Nasal cavity respiratory epithelium epithelial cell of viscerocranial mucosa (primary cell): Measurements from ENCODE around the gene HOXA6. TPM values are rescaled to one million over a fixed set of nuclear protein-coding genes. Genes with fewer than 3 reads are reported as not detected.

Experiments used
- total RNA-seq: library from RNA; depleted of rRNA; stranded (reverse); fragments of >200 nt; gene quantifications from 2 replicates; pipeline ENCODE4 v1.2.3, GENCODE V29; 2014

Gene HOXA6
- total RNA-seq: not detected in 2 replicates

DNA sequence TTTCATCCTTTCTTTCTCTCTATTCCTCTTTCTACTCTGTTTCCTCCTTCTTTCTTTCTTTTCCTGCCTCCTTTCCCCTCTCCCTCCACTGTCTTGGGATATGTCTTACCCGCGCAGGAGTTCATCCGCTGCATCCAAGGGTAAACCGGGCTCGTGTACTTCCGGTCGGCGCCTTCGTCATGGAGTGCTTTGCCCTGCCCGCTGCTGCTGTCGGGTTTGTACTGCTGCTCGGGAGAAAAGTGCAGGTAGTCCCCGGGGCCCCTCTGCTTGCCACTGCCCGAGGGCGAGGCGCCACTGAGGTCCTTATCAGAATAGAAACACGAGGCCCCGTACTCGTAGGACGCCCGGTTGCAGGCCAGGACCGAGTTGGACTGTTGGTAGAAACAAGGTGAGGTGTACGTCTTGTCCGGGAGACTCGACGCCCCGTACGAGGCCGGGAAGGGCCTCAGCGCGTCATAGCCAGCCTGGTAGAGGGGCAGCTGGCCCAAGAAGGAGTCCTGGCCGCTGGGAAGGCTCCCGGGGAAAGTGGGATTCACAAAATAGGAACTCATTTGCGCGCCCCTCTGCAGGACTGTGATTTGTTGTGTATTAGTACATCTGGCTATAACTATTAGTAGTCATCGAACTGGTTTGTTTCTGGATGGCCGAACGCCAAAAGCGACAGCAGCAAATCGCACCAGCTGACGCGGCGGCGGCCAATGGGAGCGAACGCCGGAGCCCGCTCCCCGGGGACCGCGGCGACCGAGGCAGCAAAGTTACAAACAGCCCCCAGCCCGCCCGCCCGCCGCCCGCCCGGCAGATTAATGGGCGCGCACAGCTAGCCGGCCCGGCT, at the start of gene HOXA6:
Gene HOXA6, minus strand, starts transcription at position 576 of the 832 bp plus-strand sequence. Its CDS starts 25 bp downstream, at position 551.

DNA sequence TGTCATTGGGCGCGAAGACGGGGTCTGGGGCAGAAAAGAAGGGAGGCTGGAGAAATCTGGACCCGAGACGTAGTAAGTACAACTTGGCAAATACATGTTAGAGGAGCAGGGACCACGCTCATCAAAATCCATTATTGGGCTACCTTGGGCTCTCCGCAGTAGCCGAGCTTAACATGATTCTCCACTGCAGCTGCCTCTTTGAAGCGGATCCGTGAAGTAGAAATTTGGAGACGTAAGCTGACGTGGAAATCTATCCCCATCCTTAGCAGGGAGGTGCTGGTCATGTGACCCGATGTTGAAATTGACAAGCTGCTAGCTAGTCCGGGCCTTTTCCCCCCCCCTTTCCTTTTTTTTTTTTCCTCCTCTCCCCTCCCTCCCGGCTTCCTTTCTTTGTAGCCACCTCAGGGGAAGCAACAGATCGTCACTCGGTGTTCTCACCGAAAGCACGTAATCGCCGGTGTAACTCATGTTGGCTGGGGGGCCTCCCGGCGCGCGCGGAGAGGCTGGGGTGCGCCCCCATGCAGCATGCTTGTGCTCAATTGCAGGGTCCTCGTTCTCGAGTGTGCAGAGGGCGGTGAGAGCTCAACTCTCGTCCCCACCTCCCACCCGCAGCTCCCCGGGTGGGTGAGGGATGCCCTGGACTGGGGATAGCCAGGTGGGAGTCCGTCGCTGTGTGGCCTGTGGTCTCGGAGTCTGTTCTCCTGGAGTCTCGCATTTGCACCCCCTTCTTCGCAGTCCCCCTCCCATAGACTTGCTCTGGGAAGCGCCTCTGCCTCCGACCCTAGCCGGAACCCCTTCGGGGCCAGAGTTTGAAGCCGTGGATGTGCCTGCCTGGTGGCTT, 37.7 kb upstream of the HOXA6 start, which contains the start of gene HOXA11:
Gene HOXA11, minus strand, starts transcription at position 220 of the 841 bp plus-strand sequence. Its CDS starts 88 bp downstream, at position 132.

DNA sequence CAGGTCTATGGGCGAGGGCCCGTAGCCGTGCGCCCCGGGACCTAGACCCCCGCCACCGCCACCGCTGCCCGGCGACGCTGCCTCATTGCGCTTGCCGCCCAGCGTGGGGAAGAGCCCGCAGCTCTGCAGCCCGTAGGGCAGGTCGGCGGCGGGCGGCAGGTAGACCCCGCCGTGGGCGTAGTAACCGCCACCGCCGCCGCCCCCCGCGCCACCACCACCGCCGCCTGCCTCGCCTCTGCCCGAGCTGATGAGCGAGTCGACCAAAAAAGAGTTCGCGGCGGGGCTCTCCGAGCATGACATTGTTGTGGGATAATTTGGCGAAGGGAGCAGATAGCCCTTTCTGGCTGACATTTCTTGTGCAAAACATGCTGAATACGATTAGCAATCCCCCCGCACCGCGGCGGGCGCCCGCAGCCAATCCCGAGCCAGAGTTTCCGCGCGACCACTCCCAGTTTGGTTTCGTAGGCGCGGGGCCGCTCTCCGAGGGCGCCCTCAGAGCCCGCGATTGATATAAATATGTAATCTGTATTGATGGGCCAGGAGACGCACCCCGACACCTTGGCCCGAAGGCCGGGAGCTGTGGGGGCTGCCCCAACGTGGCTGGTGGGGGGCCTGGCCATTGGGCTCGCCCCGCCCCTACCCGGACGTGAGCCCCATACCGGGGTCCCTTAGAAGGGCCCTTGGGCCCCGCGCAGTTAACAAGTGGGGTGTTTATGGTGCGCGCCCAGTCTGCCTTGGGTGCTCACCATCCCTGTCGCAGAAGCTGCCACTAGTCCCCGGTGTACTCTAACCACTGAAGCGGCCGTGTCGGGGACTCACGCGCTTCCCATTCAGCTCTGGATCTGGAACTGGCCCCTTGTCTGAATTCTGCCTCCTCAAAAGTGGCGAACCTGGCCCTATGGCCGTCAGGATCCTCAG, 26.6 kb upstream of the HOXA6 start, which contains the start of gene HOXA10:
Gene HOXA10, minus strand, starts transcription at position 365 of the 918 bp plus-strand sequence. Its CDS starts 14 bp downstream, at position 351.

DNA sequence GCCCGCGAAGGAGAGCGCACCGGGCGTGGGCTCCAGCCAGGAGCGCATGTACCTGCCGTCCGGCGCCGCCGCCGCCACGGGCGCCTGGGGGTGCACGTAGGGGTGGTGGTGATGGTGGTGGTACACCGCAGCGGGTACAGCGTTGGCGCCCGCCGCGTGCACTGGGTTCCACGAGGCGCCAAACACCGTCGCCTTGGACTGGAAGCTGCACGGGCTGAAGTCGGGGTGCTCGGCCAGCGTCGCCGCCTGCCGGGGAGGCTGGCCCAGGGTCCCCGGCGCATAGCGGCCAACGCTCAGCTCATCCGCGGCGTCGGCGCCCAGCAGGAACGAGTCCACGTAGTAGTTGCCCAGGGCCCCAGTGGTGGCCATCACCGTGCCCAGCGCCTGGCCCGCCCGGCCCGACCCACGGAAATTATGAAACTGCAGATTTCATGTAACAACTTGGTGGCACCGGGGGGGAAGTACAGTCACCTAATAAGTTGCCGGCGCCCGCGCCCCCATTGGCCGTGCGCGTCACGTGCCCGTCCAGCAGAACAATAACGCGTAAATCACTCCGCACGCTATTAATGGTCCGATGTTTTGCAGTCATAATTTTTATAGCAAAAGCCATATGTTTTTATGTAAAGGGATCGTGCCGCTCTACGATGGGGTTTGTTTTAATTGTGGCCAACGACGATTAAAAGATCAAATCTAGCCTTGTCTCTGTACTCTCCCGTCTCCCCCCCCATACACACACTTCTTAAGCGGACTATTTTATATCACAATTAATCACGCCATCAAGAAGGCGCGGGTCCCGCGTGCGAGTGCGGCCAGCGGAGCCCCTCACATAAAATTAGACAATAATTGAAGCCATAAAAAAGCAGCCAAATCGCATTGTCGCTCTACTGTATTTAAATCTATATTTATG, 17.8 kb upstream of the HOXA6 start, which contains the start of gene HOXA9:
Gene HOXA9, minus strand, starts transcription at position 449 of the 907 bp plus-strand sequence. Its CDS starts 80 bp downstream, at position 369.

DNA sequence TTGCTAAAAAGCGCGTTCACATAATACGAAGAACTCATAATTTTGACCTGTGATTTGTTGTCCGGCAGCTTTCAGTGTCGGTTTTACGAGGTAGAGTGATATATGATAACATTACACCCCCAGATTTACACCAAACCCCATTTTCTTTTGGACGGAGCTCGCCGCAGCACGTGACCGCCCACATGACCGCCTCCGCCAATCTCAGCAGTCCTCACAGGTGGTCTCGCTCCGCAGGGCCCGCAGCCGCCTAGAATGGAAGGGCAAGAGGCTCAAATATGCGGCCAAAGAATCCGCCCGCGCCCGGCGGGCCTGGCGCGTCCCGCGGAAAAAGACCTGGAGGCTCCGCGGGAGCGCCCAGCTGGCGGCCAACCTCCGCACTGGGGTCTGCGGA, 8.9 kb upstream of the HOXA6 start, which contains the start of gene HOXA7:
Gene HOXA7, minus strand, starts transcription at position 168 of the 391 bp plus-strand sequence. Its CDS starts 130 bp downstream, at position 38.

DNA sequence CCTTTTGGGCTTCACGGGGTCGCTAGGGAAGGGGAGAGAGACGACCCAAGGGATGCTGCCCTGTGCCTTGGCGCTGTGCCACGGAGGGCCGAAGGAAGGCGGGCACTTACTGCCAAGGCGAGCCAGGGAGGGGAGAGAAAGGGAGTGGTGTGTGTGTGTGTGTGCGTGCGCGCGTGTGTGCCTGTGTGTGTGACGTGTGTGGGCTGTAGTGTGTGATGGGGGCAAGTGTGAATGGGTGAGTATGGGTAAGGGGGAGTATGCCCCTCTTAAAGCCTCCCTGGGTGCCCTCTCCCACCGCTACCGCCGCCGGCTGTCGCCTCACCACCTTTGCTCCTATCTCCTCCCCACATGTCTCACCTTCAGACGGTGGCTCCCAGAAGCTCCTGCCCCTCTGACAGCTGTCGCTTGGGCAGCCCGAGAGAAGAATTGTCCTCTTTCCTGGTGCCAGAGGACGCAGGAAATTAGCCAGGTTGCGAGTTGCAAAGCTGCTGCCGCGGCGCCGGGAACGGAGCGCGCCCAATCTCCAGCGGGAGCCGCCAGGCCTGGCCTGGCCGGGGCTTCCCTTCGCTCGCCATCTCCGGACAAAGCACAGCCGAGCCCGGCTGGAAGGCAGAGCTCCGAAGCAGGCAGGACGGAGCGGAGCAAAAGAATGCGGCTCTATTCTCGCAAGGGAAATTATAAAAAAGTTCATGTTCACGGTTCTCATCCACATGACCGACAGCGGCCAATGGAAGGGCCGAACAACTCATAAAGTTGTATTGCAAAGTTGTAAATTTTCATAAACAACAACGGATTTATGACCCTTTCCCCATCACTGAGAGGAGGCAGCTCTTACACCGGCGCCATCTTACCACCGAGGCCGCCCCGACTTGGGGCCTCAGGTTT, 4.6 kb upstream of the HOXA6 start, which contains the start of gene HOXA3:
Gene HOXA3, minus strand, starts transcription at position 653 of the 885 bp plus-strand sequence. CDS start 41,943 bp downstream, outside the sequence.

DNA sequence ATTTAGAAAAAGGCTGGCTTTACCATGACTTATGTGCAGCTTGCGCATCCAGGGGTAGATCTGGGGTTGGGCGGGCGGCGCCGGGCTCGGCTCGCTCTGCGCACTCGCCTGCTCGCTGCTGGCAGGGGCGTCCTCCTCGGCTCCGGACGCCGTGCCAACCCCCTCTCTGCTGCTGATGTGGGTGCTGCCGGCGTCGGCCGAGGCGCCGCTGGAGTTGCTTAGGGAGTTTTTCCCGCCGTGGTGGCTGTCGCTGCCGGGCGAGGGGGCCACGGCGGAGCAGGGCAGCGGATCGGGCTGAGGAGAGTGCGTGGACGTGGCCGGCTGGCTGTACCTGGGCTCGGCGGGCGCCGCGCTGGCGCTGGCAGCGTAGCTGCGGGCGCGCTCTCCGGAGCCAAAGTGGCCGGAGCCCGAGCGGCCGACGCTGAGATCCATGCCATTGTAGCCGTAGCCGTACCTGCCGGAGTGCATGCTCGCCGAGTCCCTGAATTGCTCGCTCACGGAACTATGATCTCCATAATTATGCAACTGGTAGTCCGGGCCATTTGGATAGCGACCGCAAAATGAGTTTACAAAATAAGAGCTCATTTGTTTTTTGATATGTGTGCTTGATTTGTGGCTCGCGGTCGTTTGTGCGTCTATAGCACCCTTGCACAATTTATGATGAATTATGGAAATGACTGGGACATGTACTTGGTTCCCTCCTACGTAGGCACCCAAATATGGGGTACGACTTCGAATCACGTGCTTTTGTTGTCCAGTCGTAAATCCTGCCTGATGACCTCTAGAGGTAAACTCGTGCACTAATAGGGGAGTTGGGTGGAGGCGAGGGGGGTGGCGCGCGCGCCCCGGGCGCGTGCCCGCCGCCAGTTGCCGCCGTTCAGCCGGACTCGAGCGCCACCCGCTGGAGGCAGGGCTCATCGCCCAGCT, 4.3 kb downstream of the HOXA6 start, which contains the start of gene HOXA5:
Gene HOXA5, minus strand, starts transcription at position 659 of the 927 bp plus-strand sequence. Its CDS starts 74 bp downstream, at position 585.

DNA sequence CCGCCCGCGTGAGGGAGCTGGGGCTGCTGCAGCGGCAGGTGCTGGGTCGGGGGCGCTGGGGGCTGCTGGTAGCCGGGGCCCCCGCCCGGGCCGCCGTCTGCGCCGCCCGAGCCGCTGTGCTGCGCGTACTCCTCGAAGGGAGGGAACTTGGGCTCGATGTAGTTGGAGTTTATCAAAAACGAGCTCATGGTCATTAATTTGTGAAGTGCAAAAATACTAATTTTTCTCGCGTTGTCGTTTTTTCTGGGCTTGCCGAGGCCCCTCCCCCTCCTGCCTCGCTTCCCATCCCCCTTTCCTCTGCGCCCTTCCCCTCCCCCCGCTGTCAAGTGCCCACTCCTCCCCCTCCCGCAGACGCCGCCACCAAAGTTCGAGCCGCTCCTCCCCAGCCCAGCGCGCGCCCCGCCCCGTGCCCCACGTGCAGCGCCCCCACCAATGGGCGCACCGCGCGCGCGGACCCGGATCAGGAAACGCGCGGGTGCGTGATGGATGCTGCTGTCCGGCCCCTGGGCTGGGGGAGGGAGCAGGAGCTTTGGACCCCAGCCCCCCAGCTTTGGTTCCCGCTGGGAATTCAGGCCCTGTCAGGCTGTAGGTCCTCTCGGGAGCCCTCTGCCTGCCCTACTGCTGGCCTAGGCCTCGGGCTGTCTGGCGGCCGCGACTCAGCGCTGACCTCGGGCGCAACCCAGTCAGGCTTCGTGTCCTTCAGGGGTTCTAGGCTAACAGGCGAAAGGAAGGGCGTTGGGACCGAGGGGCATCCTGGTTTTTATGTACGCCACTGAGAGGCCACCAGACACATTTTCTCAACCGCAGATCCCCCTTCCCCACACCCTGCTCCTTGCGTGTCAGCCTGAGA, 16.8 kb downstream of the HOXA6 start, which contains the start of gene HOXA4:
Gene HOXA4, minus strand, starts transcription at position 218 of the 850 bp plus-strand sequence. Its CDS starts 24 bp downstream, at position 194.

DNA sequence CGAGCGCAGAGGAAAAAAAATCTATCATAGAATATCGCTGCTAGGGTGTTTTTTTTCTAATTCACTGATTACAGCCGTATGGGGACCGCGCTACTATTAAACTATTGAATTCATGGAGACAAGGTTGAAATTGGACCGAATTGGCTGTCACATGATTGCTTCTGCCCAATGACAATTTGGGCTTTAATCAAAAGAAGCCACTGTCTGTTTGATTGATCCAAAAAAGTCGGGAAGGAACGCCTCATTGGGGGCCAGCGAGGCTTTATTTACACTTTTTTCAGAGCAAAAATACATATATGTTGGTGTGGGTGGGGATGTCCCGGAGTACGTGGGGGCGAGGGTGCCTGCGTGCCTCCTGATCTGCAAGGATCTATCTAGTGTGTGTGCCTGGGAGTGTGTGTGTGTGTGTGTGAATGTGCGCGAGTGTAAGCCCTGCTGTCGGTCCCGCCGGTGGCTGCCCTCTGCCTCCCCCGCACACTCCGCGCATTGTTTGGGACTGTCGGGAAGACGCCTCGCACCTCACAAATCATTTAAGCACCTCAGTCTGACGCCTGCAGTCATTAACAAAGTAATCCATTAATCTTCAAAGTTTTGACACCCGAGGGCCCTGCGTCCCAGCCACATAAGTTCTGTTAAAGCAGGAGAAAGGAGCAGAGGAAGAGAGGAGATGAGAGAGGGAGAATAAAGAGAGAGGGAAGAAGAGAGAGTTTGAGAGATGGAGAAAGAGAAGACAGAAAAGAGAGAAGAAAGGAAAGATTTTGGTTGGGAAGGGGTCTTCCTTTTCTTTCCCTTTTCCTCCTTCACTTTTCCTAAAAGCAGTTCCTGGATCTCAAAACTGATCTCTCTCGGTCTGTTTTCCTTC, 44.8 kb downstream of the HOXA6 start, which contains the start of gene HOXA2:
Gene HOXA2, minus strand, starts transcription at position 103 of the 862 bp plus-strand sequence. CDS start 183 bp downstream, outside the sequence.

DNA sequence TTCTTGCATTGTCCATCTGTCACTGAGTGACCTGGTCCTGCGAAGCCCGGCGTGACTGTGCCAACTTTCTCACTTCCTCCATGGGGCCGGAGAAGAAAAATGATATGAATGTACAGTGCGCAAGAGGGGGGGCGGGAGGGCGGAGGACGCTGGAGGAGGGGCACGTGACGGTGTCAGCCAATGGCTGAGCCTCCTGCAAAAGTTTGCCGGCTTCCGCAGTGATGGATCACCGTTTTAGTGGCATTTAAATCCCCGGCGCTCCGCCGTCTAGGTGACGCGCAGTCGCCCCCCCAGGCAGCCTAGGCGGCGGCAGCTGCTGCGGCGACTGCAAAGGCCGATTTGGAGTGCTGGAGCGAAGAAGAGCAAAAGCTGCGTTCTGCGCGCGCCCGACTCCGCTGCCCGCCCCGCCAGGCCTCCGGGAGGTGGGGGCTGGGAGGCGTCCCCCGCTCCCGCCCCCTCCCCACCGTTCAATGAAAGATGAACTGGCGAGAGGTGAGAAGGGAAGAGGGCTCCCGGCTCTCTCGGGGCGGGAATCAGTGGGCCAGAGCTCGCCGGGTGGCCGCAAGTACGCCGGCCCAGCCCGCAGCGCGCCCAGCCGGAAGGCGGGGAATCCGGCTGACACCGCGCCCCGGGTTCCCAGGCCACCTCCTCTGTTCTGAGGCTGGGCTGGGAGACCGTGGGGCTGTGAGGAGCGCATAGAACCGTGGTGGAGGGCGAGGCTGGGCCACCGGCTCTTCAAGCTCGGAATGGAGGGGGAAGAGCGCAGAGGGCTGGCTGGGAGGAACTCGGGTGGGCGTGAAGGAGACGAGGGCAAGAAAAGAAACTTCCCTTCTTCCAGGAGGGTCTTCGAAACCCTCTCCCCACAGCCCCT, 51.4 kb downstream of the HOXA6 start, which contains the start of gene HOXA1:
Gene HOXA1, minus strand, starts transcription at position 104 of the 871 bp plus-strand sequence. Its CDS starts 88 bp downstream, at position 16.

